HG03280 (cell line): ENCODE data around the gene PDE4D.
"Not testable (repeated sequence)": the region's sequence is repeated elsewhere in the genome, so short reads cannot be mapped to it uniquely, and the experiment has no call there.

ENCODE experiments used
- ATAC-seq: cut with Tn5 transposase; IDR thresholded peaks from one replicate; pipeline ENCODE4 v1.9.1; 2021; ENCODE audit warnings: mild to moderate bottlenecking, moderate library complexity; ENCODE audit not compliant: unreplicated experiment

Gene PDE4D

GRCh38 chr5:59618644-59619043 lies 274.9 kb downstream of the PDE4D start:
- ATAC-seq: no peak

- no peak for ATAC-seq
Observed at GRCh38 chr5:59617186-59617771, 276.2 kb downstream of the PDE4D start.

GRCh38 chr5:59616413-59616812 lies 277.1 kb downstream of the PDE4D start:
- no peak for ATAC-seq

GRCh38 chr5:59615272-59615671 lies 278.3 kb downstream of the PDE4D start:
- no peak for ATAC-seq

- no peak for ATAC-seq
Observed at GRCh38 chr5:59609501-59610265, 283.8 kb downstream of the PDE4D start.

GRCh38 chr5:59608745-59609144 lies 284.8 kb downstream of the PDE4D start:
- peak; percentile 58 for ATAC-seq

GRCh38 chr5:59607138-59607765 lies 286.3 kb downstream of the PDE4D start:
- ATAC-seq: no peak

GRCh38 chr5:59605915-59606314 lies 287.6 kb downstream of the PDE4D start:
- no peak for ATAC-seq

- no peak for ATAC-seq
Observed at GRCh38 chr5:59604111-59604510, 289.4 kb downstream of the PDE4D start.

- ATAC-seq: no peak
Observed at GRCh38 chr5:59600998-59601397, 292.5 kb downstream of the PDE4D start.

- no peak for ATAC-seq
Observed at GRCh38 chr5:59600153-59600552, 293.4 kb downstream of the PDE4D start.

GRCh38 chr5:59599729-59600128 lies 293.8 kb downstream of the PDE4D start:
- ATAC-seq: no peak

- ATAC-seq: no peak
Observed at GRCh38 chr5:59598547-59598874, 295.0 kb downstream of the PDE4D start.

GRCh38 chr5:59597690-59598546 lies 295.6 kb downstream of the PDE4D start:
- ATAC-seq: no peak

GRCh38 chr5:59596586-59597350 lies 296.8 kb downstream of the PDE4D start:
- ATAC-seq: no peak

GRCh38 chr5:59594118-59594517 lies 299.4 kb downstream of the PDE4D start:
- not testable (repeated sequence) for ATAC-seq

GRCh38 chr5:59593439-59594007 lies 300.0 kb downstream of the PDE4D start:
- ATAC-seq: no peak

- no peak for ATAC-seq
Observed at GRCh38 chr5:59592101-59592500, 301.4 kb downstream of the PDE4D start.

GRCh38 chr5:59591162-59591561 lies 302.4 kb downstream of the PDE4D start:
- no peak for ATAC-seq

GRCh38 chr5:59588922-59589321 lies 304.6 kb downstream of the PDE4D start:
- no peak for ATAC-seq
